ENCODE measurements around the gene CASR. TPM values are rescaled to one million over a fixed set of nuclear protein-coding genes. Genes with fewer than 3 reads are reported as not detected.

CASR gene
- total and polyA plus RNA-seq, 2 of the 4 experiments (the other 2 are of a cell fraction), result not detected

DNA sequence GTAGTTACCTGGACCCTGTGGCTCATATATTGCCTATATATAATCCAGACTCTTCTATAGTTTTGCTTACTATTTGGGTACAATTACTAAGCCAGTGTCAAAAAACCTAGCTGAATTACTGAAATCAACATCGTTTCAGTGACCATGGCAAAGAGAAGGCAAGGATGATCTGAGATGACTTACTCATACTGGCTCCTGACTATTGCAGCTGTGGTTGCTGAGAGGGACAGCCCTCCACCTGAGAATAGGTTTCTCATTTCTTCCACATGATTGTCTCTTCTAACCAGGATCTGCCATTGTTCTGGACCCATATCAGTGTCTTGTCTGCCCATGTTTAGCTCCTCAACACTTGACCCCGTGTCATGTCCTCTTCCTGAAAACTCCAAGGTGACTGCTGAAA, 30.2 kb downstream of the CASR start:
- Histone ChIP-seq H2AK9ac (replicated peaks; ENCODE audit: low read depth, low read length, poor library complexity) (no peak overlapping the region), H4K20me1 (ENCODE audit: insufficient read depth, low read length) (no peaks in the 10 kb centered on the region), H3K4me1 (ENCODE audit: control insufficient read depth, insufficient read depth, low read length) (no peaks in the 10 kb centered on the region), H3K27ac (ENCODE audit: insufficient read depth, low read length) (no peak overlapping the region), H4K91ac (ENCODE audit: insufficient read depth, low read depth, low read length) (no peak overlapping the region), H2BK20ac (ENCODE audit: low read depth, low read length) (no peak overlapping the region), H3K79me1 (ENCODE audit: low read depth in 1 of 2, low read length in 2 of 2) (no peaks in the 10 kb centered on the region), H3K4me3 (ENCODE audit: insufficient read depth, low read depth, low read length) (no peak overlapping the region), H4K5ac (ENCODE audit: low read depth, low read length) (no peak overlapping the region), H2AFZ (replicated peaks; ENCODE audit: low read length, poor library complexity) (no peak overlapping the region), H3K9me1 (ENCODE audit: insufficient read depth, low read length) (no peaks in the 10 kb centered on the region), H3K4me2 (ENCODE audit: low read depth, low read length) (no peak overlapping the region), H3K56ac (ENCODE audit: extremely low read depth, insufficient read depth, low read length) (no peak overlapping the region), H2BK120ac (ENCODE audit: low read depth, low read length) (no peak overlapping the region), H3K18ac (ENCODE audit: low read depth, low read length) (no peak overlapping the region), H3K23ac (ENCODE audit: low read depth, low read length) (no peak overlapping the region), H2BK15ac (ENCODE audit: low read depth, low read length) (no peak overlapping the region), H3K14ac (replicated peaks; ENCODE audit: low read depth, low read length) (no peak overlapping the region), H3K9me3 (ENCODE audit: control insufficient read depth, insufficient read depth, low read length) (no peaks in the 10 kb centered on the region), H2BK5ac (ENCODE audit: low read depth, low read length, poor library complexity, severe bottlenecking) (no peak overlapping the region), H4K8ac (ENCODE audit: low read depth in 2 of 2, low read length in 2 of 2) (no peak overlapping the region), H2AK5ac (ENCODE audit: low read depth, low read length) (no peak overlapping the region), H3K9ac (ENCODE audit: low read depth, low read length) (no peak overlapping the region), H3K27me3 (ENCODE audit: control insufficient read depth, insufficient read depth, low read length) (peaks cover 2% of the 10 kb centered on the region; the same call in 1 of the 2 replicates), H3K4ac (ENCODE audit: low read depth, low read length) (no peak overlapping the region), H3K36me3 (ENCODE audit: control insufficient read depth, insufficient read depth, low read length) (no peaks in the 10 kb centered on the region)
- WGBS, 2 experiments (ENCODE audit: extremely low coverage in 2 of 2, insufficient read length in 1 of 2), result 50% methylated on average over 1 of the region's 2 CpGs; no CpG with 5 or more reads in 1 of the 2 experiments
- in situ Hi-C loops (cut with MboI; ENCODE audit: low sequenced_read_pairs) (no loop called here), intact Hi-C loops (cut with micrococcal nuclease) (no loop called here), dilution Hi-C loops (cut with HindIII; ENCODE audit: low sequenced_read_pairs, unreplicated experiment) (no loop called here)
- ChIA-PET POLR2A (ENCODE audit: unreplicated experiment) (no interaction called here), CTCF (no interaction called here)
- ATAC-seq (ENCODE audit: low read depth) (no peak), DNase-seq (no peak)
- no peak for TF ChIP-seq RCOR1 (IDR thresholded peaks at IDR 0.05; ENCODE audit: insufficient replicate concordance, low read length)
- no peak for TF ChIP-seq BHLHE40 (IDR thresholded peaks at IDR 0.05; ENCODE audit: low read depth, low read length)
- no peak for TF ChIP-seq RAD21 (IDR thresholded peaks at IDR 0.05; ENCODE audit: low read length)
- TF ChIP-seq, protein P1, sequence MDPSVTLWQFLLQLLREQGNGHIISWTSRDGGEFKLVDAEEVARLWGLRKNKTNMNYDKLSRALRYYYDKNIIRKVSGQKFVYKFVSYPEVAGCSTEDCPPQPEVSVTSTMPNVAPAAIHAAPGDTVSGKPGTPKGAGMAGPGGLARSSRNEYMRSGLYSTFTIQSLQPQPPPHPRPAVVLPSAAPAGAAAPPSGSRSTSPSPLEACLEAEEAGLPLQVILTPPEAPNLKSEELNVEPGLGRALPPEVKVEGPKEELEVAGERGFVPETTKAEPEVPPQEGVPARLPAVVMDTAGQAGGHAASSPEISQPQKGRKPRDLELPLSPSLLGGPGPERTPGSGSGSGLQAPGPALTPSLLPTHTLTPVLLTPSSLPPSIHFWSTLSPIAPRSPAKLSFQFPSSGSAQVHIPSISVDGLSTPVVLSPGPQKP (IDR thresholded peaks at IDR 0.05; ENCODE audit: borderline replicate concordance, low read depth, low read length), result no peak
- TF ChIP-seq, protein P2, sequence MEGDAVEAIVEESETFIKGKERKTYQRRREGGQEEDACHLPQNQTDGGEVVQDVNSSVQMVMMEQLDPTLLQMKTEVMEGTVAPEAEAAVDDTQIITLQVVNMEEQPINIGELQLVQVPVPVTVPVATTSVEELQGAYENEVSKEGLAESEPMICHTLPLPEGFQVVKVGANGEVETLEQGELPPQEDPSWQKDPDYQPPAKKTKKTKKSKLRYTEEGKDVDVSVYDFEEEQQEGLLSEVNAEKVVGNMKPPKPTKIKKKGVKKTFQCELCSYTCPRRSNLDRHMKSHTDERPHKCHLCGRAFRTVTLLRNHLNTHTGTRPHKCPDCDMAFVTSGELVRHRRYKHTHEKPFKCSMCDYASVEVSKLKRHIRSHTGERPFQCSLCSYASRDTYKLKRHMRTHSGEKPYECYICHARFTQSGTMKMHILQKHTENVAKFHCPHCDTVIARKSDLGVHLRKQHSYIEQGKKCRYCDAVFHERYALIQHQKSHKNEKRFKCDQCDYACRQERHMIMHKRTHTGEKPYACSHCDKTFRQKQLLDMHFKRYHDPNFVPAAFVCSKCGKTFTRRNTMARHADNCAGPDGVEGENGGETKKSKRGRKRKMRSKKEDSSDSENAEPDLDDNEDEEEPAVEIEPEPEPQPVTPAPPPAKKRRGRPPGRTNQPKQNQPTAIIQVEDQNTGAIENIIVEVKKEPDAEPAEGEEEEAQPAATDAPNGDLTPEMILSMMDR (conservative IDR thresholded peaks at IDR 0.05; ENCODE audit: low read depth, low read length), result no peak
- no peak for TF ChIP-seq MAZ (IDR thresholded peaks at IDR 0.05; ENCODE audit: borderline replicate concordance, low read depth, low read length)
- BruUV-seq (replicated peaks), result no TSS peak

Data from IMR-90 (cell line).